Upper lobe of left lung (tissue), 6 donors: Measurements from ENCODE around the gene MITF. TPM values are rescaled to one million over a fixed set of nuclear protein-coding genes. Genes with fewer than 3 reads are reported as not detected.

Experiments
- ATAC-seq, 2 donors: fragments of 200-7000 bp; cut with Tn5 transposase; one replicate each; pipeline ENCODE4 v1.9.1; 2022; ENCODE audit warnings: mild to moderate bottlenecking in 2 of 2, moderate library complexity in 2 of 2; ENCODE audit not compliant: low FRiP score in 2 of 2
- DNase-seq, 2 donors: peaks; one replicate each; pipeline ENCODE4 v3.0.0-alpha.2; 2019 to 2020
- H3K27ac ChIP-seq, 4 donors: fragments of 200-600 bp; sonication (generic); one replicate each; pipeline ENCODE4 v1.5.1; 2016 to 2019
- H3K27me3 ChIP-seq, 4 donors: fragments of 200-600 bp; sonication (generic); one replicate each; pipeline ENCODE4 v1.5.1; 2017 to 2019
- H3K36me3 ChIP-seq, 4 donors: fragments of 200-600 bp; sonication (generic); one replicate each; pipeline ENCODE4 v1.5.1; 2016 to 2019
- H3K4me1 ChIP-seq, 4 donors: fragments of 200-600 bp; sonication (generic); one replicate each; pipeline ENCODE4 v1.5.1; 2018 to 2019
- H3K4me3 ChIP-seq, 4 donors: fragments of 200-600 bp; sonication (generic); one replicate each; pipeline ENCODE4 v1.5.1; 2017 to 2019; ENCODE audit warnings: mild to moderate bottlenecking in 2 of 4, moderate library complexity in 1 of 4
- H3K9me3 ChIP-seq, 4 donors: fragments of 200-600 bp; sonication (generic); one replicate each; pipeline ENCODE4 v1.5.1; 2018 to 2019
- CTCF ChIP-seq, 6 experiments: fragments of 450-650 bp in 4 of 6; fragments of 200-600 bp in 2 of 6; sonication (generic) in 2 of 6; IDR thresholded peaks; one replicate each; pipeline ENCODE4 v1.5.1; 2016 to 2019; ENCODE audit warnings: antibody characterized with exemption in 6 of 6
- EP300 ChIP-seq, 4 donors: sonication (generic); formaldehyde crosslinking; IDR thresholded peaks; one replicate each; pipeline ENCODE4 v1.5.1; 2017; ENCODE audit warnings: antibody characterized with exemption in 4 of 4, control low read depth in 2 of 4
- POLR2A ChIP-seq, 4 donors: fragments of 450-650 bp; IDR thresholded peaks; one replicate each; pipeline ENCODE4 v1.5.1; 2016 to 2017; ENCODE audit warnings: antibody characterized with exemption in 4 of 4, mild to moderate bottlenecking in 2 of 4
- POLR2AphosphoS5 ChIP-seq, 2 donors: sonication (generic); formaldehyde crosslinking; IDR thresholded peaks; one replicate each; pipeline ENCODE4 v1.5.1; 2017; ENCODE audit warnings: antibody characterized with exemption in 2 of 2
- WGBS, 2 donors: methylation state at CpG; one replicate each; pipeline ENCODE4 v1.1.5; 2017 to 2018; 5-methylcytosine and 5-hydroxymethylcytosine counted together
- total RNA-seq, 6 donors: library from RNA; depleted of rRNA in 4 of 6; stranded (reverse); fragments of >200 nt in 4 of 6; gene quantifications; one replicate each; pipeline versions ENCODE4 v1.1.0 to v1.2.1, GENCODE V29; 2016 to 2021
- donor health status: DM: no; HTN: no; CAD: no; lungs with moderate emphysema.
- donor health status: DM: no; HTN: yes; CAD: no; lungs with severe emphysema.

Gene MITF
- total RNA-seq, 6 donors from 2014 or later = 21.9 to 37.2 (median 29.5) TPM

- WGBS, 2 donors = 71 to 75% methylated on average over 3 of the region's 3 CpGs
- H3K27ac ChIP-seq = no peak overlapping the region
- no peak for ATAC-seq
- no peak overlapping the region for H3K4me3 ChIP-seq
- no peaks in the 10 kb centered on the region for H3K9me3 ChIP-seq
- no peaks in the 10 kb centered on the region for H3K27me3 ChIP-seq
- no peak for DNase-seq
- no peaks in the 10 kb centered on the region for H3K4me1 ChIP-seq
- TF ChIP-seq EP300 (IDR thresholded peaks at IDR 0.05) = no peak
- no peak for TF ChIP-seq POLR2A (IDR thresholded peaks at IDR 0.05)
- TF ChIP-seq POLR2AphosphoS5 (IDR thresholded peaks at IDR 0.05) = no peak
- no peak for TF ChIP-seq CTCF (IDR thresholded peaks at IDR 0.05)
- H3K36me3 ChIP-seq = peaks cover 0 to 15% (median 0%) of the 10 kb centered on the region in 4 donors
These were observed 205.7 kb downstream of the MITF start for GRCh38 chr3:69944931-69945493.

GRCh38 chr3:69948246-69948862, 209.1 kb downstream of the MITF start:
- H3K27me3 ChIP-seq = no peaks in the 10 kb centered on the region
- no peaks in the 10 kb centered on the region for H3K9me3 ChIP-seq
- ATAC-seq (peak in 1 of 2 donors; percentile 47), DNase-seq (no peak)
- TF ChIP-seq CTCF (IDR thresholded peaks at IDR 0.05) (peak in 5 of 6 experiments; percentile 35 to 48 (median 37)), POLR2A (IDR thresholded peaks at IDR 0.05) (no peak)
- no peaks in the 10 kb centered on the region for H3K4me1 ChIP-seq
- peaks cover 0 to 14% (median 0%) of the 10 kb centered on the region in 4 donors for H3K36me3 ChIP-seq
- H3K27ac ChIP-seq = no peak overlapping the region
- WGBS, 2 donors = 11 to 13% methylated on average over 4 of the region's 4 CpGs
- no peak overlapping the region for H3K4me3 ChIP-seq

- no peak for DNase-seq
- Histone ChIP-seq H3K4me3 (no peak overlapping the region), H3K36me3 (peaks cover 0 to 14% (median 0%) of the 10 kb centered on the region in 4 donors), H3K4me1 (no peaks in the 10 kb centered on the region), H3K9me3 (no peaks in the 10 kb centered on the region), H3K27ac (no peak overlapping the region), H3K27me3 (no peaks in the 10 kb centered on the region)
- no peak for TF ChIP-seq POLR2A (IDR thresholded peaks at IDR 0.05)
- no peak for ATAC-seq
- WGBS, 2 donors = 81 to 83% methylated on average over 3 of the region's 3 CpGs
These were observed 212.4 kb downstream of the MITF start for GRCh38 chr3:69951616-69952015.

GRCh38 chr3:69959581-69959980, 220.3 kb downstream of the MITF start:
- DNase-seq (no peak), ATAC-seq (no peak)
- Histone ChIP-seq H3K4me1 (no peaks in the 10 kb centered on the region), H3K9me3 (no peaks in the 10 kb centered on the region), H3K4me3 (no peak overlapping the region), H3K27ac (no peak overlapping the region), H3K36me3 (peaks cover 0 to 12% (median 5%) of the 10 kb centered on the region in 4 donors), H3K27me3 (no peaks in the 10 kb centered on the region)
- WGBS, 2 donors = 86 to 91% methylated on average over 7 of the region's 7 CpGs
- no peak for TF ChIP-seq EP300 (IDR thresholded peaks at IDR 0.05)
- TF ChIP-seq CTCF (IDR thresholded peaks at IDR 0.05) = no peak
- no peak for TF ChIP-seq POLR2AphosphoS5 (IDR thresholded peaks at IDR 0.05)
- no peak for TF ChIP-seq POLR2A (IDR thresholded peaks at IDR 0.05)

GRCh38 chr3:69961706-69962439, 222.6 kb downstream of the MITF start:
- no peaks in the 10 kb centered on the region for H3K9me3 ChIP-seq
- H3K4me3 ChIP-seq = no peak overlapping the region
- no peaks in the 10 kb centered on the region for H3K4me1 ChIP-seq
- H3K36me3 ChIP-seq = peaks cover 0 to 23% (median 8%) of the 10 kb centered on the region in 4 donors
- no peak for DNase-seq
- 79 to 86% methylated on average over 5 of the region's 5 CpGs for WGBS, 2 donors
- H3K27me3 ChIP-seq = no peaks in the 10 kb centered on the region
- no peak for ATAC-seq
- no peak overlapping the region for H3K27ac ChIP-seq
- TF ChIP-seq EP300 (IDR thresholded peaks at IDR 0.05) (no peak), POLR2A (IDR thresholded peaks at IDR 0.05) (no peak), CTCF (IDR thresholded peaks at IDR 0.05) (no peak), POLR2AphosphoS5 (IDR thresholded peaks at IDR 0.05) (no peak)
